ENCODE measurements around the gene KRTAP25-1. TPM values are rescaled to one million over a fixed set of nuclear protein-coding genes. Genes with fewer than 3 reads are reported as not detected.

The KRTAP25-1 gene
- total RNA-seq (not detected), polyA plus RNA-seq (not detected)
- long read RNA-seq, donor 1: 0 reads
- long read RNA-seq, donor 2: 0 reads
- long read RNA-seq, donor 3: 0 reads

- H3K27me3 ChIP-seq: no peaks in the 10 kb centered on the region
- no peaks in the 10 kb centered on the region for H3K4me1 ChIP-seq (ENCODE audit: insufficient read depth)
- no peak for DNase-seq
- H3K27ac ChIP-seq: no peak within 1 kb of the TSS
- H3K4me3 ChIP-seq: no peak within 1 kb of the TSS
- intact Hi-C loops (cut with DNase I): no loop called here
- no peaks in the 10 kb centered on the region for H3K36me3 ChIP-seq
- TF ChIP-seq POLR2A (IDR thresholded peaks at IDR 0.05) (no peak), EP300 (IDR thresholded peaks at IDR 0.05) (no peak), CTCF (IDR thresholded peaks at IDR 0.05) (no peak)
- 87 to 97% (median 97%) methylated on average over 2 of the region's 2 CpGs for WGBS, 3 donors
- H3K9me3 ChIP-seq: no peaks in the 10 kb centered on the region
Observed at GRCh38 chr21:30289215-30289614, at the start of gene KRTAP25-1. KRTAP25-1 (minus strand) TSS chr21:30289514; CDS start chr21:30289490, 24 bp downstream.

GRCh38 chr21:30338717-30339116, 49.4 kb upstream of the KRTAP25-1 start:
- no peak for DNase-seq
- H3K27ac ChIP-seq: no peak overlapping the region
- intact Hi-C loops (cut with DNase I): no loop called here
- no peaks in the 10 kb centered on the region for H3K27me3 ChIP-seq
- 89 to 95% (median 93%) methylated on average over 4 of the region's 4 CpGs for WGBS, 3 donors
- no peak for TF ChIP-seq CTCF (IDR thresholded peaks at IDR 0.05)
- TF ChIP-seq EP300 (IDR thresholded peaks at IDR 0.05): no peak
- no peak for TF ChIP-seq POLR2A (IDR thresholded peaks at IDR 0.05)
- no peaks in the 10 kb centered on the region for H3K36me3 ChIP-seq
- no peaks in the 10 kb centered on the region for H3K4me1 ChIP-seq (ENCODE audit: insufficient read depth)
- no peaks in the 10 kb centered on the region for H3K9me3 ChIP-seq
- H3K4me3 ChIP-seq: no peak overlapping the region

GRCh38 chr21:30337772-30338171, 48.5 kb upstream of the KRTAP25-1 start:
- TF ChIP-seq POLR2A (IDR thresholded peaks at IDR 0.05) (no peak), CTCF (IDR thresholded peaks at IDR 0.05) (no peak), EP300 (IDR thresholded peaks at IDR 0.05) (no peak)

DNA sequence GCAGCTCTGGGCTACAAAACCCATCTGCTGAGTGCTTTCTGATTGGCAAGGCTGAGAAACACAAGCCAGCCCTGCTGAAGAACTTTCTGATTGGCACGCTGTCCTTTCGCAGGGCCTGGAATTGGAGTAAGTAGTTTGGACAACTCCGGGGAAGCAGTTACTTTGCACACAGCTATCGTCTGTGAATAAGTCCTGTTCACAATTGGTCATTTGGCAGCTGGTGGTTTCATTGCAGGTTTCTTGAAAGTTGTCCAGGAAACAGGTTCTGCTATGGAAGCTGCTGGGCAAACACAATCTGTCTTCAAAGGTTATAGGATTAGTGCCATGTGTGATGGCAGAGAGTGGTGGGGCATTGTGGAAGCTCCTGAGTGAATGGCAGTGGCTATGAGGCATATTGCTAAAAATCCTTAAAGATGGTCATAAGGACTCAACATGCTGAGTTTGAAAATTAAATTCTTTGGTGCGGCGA, 48.0 kb upstream of the KRTAP25-1 start, which contains the start of gene KRTAP27-1:
Gene KRTAP27-1 (minus strand): TSS at position 419 of the 469 bp plus-strand sequence. CDS start 26 bp downstream, at position 393.
- Histone ChIP-seq H3K27me3 (no peaks in the 10 kb centered on the region), H3K4me1 (ENCODE audit: insufficient read depth) (no peaks in the 10 kb centered on the region), H3K9me3 (no peaks in the 10 kb centered on the region), H3K27ac (no peak within 1 kb of the TSS), H3K36me3 (no peaks in the 10 kb centered on the region), H3K4me3 (no peak within 1 kb of the TSS)
- intact Hi-C loops (cut with DNase I): no loop called here
- no peak for TF ChIP-seq EP300 (IDR thresholded peaks at IDR 0.05)
- no peak for TF ChIP-seq POLR2A (IDR thresholded peaks at IDR 0.05)
- no peak for TF ChIP-seq CTCF (IDR thresholded peaks at IDR 0.05)
- DNase-seq: no peak
- WGBS, 3 donors: 83 to 98% (median 84%) methylated on average over 6 of the region's 6 CpGs

More at GRCh38 chr21:30337772-30338171, 48.5 kb upstream of the KRTAP25-1 start:
- H3K27ac ChIP-seq: no peak overlapping the region
- H3K9me3 ChIP-seq: no peaks in the 10 kb centered on the region
- H3K4me3 ChIP-seq: no peak overlapping the region
- no peaks in the 10 kb centered on the region for H3K36me3 ChIP-seq
- intact Hi-C loops (cut with DNase I): no loop called here
- H3K27me3 ChIP-seq: no peaks in the 10 kb centered on the region
- DNase-seq: no peak
- H3K4me1 ChIP-seq (ENCODE audit: insufficient read depth): no peaks in the 10 kb centered on the region

All from ovary (tissue), 10 donors.